HepG2 (cell line): ENCODE measurements around the gene NDRG2. TPM values are rescaled to one million over a fixed set of nuclear protein-coding genes. Genes with fewer than 3 reads are reported as not detected.

Experiments used
- AHR ChIP-seq: IDR thresholded peaks from 2 replicates; pipeline ENCODE4 v1.6.1; 2018; ENCODE audit warnings: missing genetic modification reagents, missing compliant biosample characterization
- HOXA9 ChIP-seq: sonication (generic); formaldehyde crosslinking; IDR thresholded peaks from 2 replicates; pipeline ENCODE4 v1.8.1; 2022; ENCODE audit warnings: missing genetic modification reagents, mild to moderate bottlenecking, moderate library complexity, borderline replicate concordance
- JUN ChIP-seq: sonication (generic); formaldehyde crosslinking; IDR thresholded peaks from 2 replicates; pipeline ENCODE4 v1.4.0; 2020; ENCODE audit warnings: mild to moderate bottlenecking, missing genetic modification reagents
- RCOR2 ChIP-seq: IDR thresholded peaks from 2 replicates; pipeline ENCODE4 v1.6.1; 2016; ENCODE audit warnings: missing biosample characterization, missing genetic modification reagents
- SP2 ChIP-seq: sonication (generic); formaldehyde crosslinking; IDR thresholded peaks from 2 replicates; pipeline ENCODE4 v1.5.1; 2020; ENCODE audit warnings: mild to moderate bottlenecking, missing genetic modification reagents
- XBP1 ChIP-seq: sonication (generic); formaldehyde crosslinking; IDR thresholded peaks from 2 replicates; pipeline ENCODE4 v1.5.0; 2020; ENCODE audit warnings: missing genetic modification reagents
- ZFP36L2 ChIP-seq: sonication (generic); formaldehyde crosslinking; IDR thresholded peaks from 2 replicates; pipeline ENCODE4 v1.4.0; 2020; ENCODE audit warnings: missing genetic modification reagents
- ZNF3 ChIP-seq: IDR thresholded peaks from 2 replicates; pipeline ENCODE4 v1.7.0; 2017; ENCODE audit warnings: inconsistent platforms
- ZNF33B ChIP-seq: sonication (generic); formaldehyde crosslinking; IDR thresholded peaks from 2 replicates; pipeline ENCODE4 v1.5.1; 2020; ENCODE audit warnings: mild to moderate bottlenecking, missing genetic modification reagents
- ZNF343 ChIP-seq: sonication (generic); formaldehyde crosslinking; IDR thresholded peaks from 2 replicates; pipeline ENCODE4 v1.4.0; 2020; ENCODE audit warnings: mild to moderate bottlenecking, missing genetic modification reagents
- ZNF367 ChIP-seq: sonication (generic); formaldehyde crosslinking; IDR thresholded peaks from 2 replicates; pipeline ENCODE4 v1.4.0; 2020; ENCODE audit warnings: missing genetic modification reagents, borderline replicate concordance
- ZNF382 ChIP-seq: sonication (generic); formaldehyde crosslinking; IDR thresholded peaks from 2 replicates; pipeline ENCODE4 v1.5.0; 2020; ENCODE audit warnings: missing genetic modification reagents, mild to moderate bottlenecking, borderline replicate concordance
- ZNF446 ChIP-seq: sonication (generic); formaldehyde crosslinking; IDR thresholded peaks from 2 replicates; pipeline ENCODE4 v1.5.0; 2020; ENCODE audit warnings: mild to moderate bottlenecking, missing genetic modification reagents
- ZNF501 ChIP-seq: sonication (generic); formaldehyde crosslinking; IDR thresholded peaks from 2 replicates; pipeline ENCODE4 v1.5.1; 2020; ENCODE audit warnings: mild to moderate bottlenecking, moderate library complexity, missing genetic modification reagents
- ZNF703 ChIP-seq: sonication (generic); formaldehyde crosslinking; IDR thresholded peaks from 2 replicates; pipeline ENCODE4 v1.5.1; 2020; ENCODE audit warnings: missing genetic modification reagents, mild to moderate bottlenecking, moderate library complexity, borderline replicate concordance
- ZNF709 ChIP-seq: sonication (generic); formaldehyde crosslinking; IDR thresholded peaks from 2 replicates; pipeline ENCODE4 v1.5.0; 2020; ENCODE audit warnings: mild to moderate bottlenecking, missing genetic modification reagents
- ZNF773 ChIP-seq: sonication (generic); formaldehyde crosslinking; IDR thresholded peaks from 2 replicates; pipeline ENCODE4 v1.4.0; 2020; ENCODE audit warnings: missing genetic modification reagents, borderline replicate concordance
- ZSCAN30 ChIP-seq: sonication (generic); formaldehyde crosslinking; IDR thresholded peaks from 2 replicates; pipeline ENCODE4 v1.5.0; 2020; ENCODE audit warnings: mild to moderate bottlenecking, missing genetic modification reagents
- polyA plus RNA-seq, 8 experiments: library from polyadenylated mRNA; depleted of rRNA in 3 of 8; stranded (reverse) in 7 of 8; unstranded in 1 of 8; fragments of >200 nt; fragmentation: Illumina TruSeq in 4 of 8; extraction: Trizol in 4 of 8; gene quantifications; 2 replicates each; pipeline versions ENCODE4 v1.2.1 to v1.2.3, GENCODE V29; 2011 to 2016; ENCODE audit warnings: low read depth in 4 of 8, missing spikeins in 1 of 8, mixed read lengths in 1 of 8; ENCODE audit not compliant: insufficient read depth in 1 of 8
- total RNA-seq, 5 experiments: library from RNA; depleted of rRNA; stranded (reverse); fragments of >200 nt; fragmentation: Illumina TruSeq; extraction: Trizol; gene quantifications; 2 replicates each; pipeline ENCODE4 v1.2.3, GENCODE V29; 2016; ENCODE audit warnings: low read depth in 1 of 5
- TF ChIP-seq, protein P1 (sequence below): IDR thresholded peaks from 2 replicates; pipeline ENCODE4 v1.6.1; 2012; ENCODE audit warnings: inconsistent platforms
- TF ChIP-seq, protein P2 (sequence below): sonication (generic); formaldehyde crosslinking; IDR thresholded peaks from 2 replicates; pipeline ENCODE4 v1.4.0; 2020; ENCODE audit warnings: missing genetic modification reagents, borderline replicate concordance
- TF ChIP-seq, protein P3 (sequence below): sonication (generic); formaldehyde crosslinking; IDR thresholded peaks from 2 replicates; pipeline ENCODE4 v1.4.0; 2020; ENCODE audit warnings: mild to moderate bottlenecking, missing genetic modification reagents
- TF ChIP-seq, protein P4 (sequence below): sonication (generic); formaldehyde crosslinking; IDR thresholded peaks from 2 replicates; pipeline ENCODE4 v1.5.0; 2020; ENCODE audit warnings: mild to moderate bottlenecking, missing genetic modification reagents

The NDRG2 gene
- total and polyA plus RNA-seq, 2 of the 13 experiments (the other 11 are each of a cell fraction or from before 2014, with no cell fraction given): 27.2 to 189 TPM

DNA sequence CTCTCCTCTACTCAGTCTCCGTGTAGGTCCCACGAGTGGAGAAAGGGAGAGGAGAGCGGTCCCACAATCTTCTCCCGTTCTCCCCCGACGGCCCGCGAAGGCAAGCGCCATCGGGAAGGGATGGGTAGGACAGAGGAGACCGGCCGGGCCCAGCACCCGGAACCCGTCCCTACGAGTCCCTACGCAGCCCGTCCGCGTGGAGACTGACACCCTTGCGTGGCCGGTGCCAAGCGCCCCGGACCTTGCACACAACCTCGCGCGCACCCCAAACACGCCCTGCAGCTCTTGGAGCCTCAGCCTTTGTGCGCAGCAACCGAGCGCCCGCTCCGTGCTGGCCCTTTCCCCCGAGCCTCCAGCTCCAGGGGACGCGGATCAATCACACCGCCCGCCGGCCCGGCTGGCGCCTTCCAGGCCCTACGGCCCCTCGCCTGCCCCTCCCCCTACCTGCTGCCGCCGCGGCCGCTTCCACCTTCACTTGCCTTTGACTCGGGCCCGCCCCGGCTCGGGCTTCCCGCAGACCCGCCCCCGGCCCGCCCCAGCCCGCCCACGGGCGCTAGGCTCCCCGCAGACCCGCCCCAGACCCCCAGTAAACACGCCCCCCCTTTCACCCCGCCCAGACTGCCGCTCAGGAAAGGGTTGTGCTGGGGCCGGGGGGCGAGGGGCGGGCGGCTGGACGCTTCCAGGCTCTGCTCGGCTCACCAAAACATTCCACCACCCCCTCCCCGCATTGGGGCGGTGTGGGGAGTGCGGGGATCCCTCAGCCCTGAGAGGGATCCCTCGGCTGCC is at the start of gene NDRG2 (continued):
- TF ChIP-seq ZNF773 (CRISPR knock-in tag) (peak; percentile 64; the same call in 1 of the 2 replicates), ZNF382 (CRISPR knock-in tag) (no peak), AHR (CRISPR knock-in tag) (peak; percentile 39; the same call in 1 of the 2 replicates), ZNF446 (CRISPR knock-in tag) (peak; percentile 92), ZFP36L2 (CRISPR knock-in tag) (no peak), JUN (no peak), RCOR2 (CRISPR knock-in tag) (no peak), ZNF367 (CRISPR knock-in tag) (peak; percentile 73; the same call in 1 of the 2 replicates), HOXA9 (CRISPR knock-in tag) (peak; percentile 62; the same call in 1 of the 2 replicates), XBP1 (CRISPR knock-in tag) (no peak), ZNF501 (CRISPR knock-in tag) (0 out of 2 replicates have a peak, but pooled peaks have one; percentile 2), ZSCAN30 (CRISPR knock-in tag) (0 out of 2 replicates have a peak, but pooled peaks have one; percentile 76), ZNF3 (CRISPR knock-in tag) (peak; percentile 36; the same call in 1 of the 2 replicates), ZNF33B (CRISPR knock-in tag) (no peak), ZNF709 (CRISPR knock-in tag) (0 out of 2 replicates have a peak, but pooled peaks have one; percentile 12), ZNF343 (peak; percentile 34; the same call in 1 of the 2 replicates), ZNF703 (CRISPR knock-in tag) (no peak), SP2 (CRISPR knock-in tag) (no peak; the same call in 1 of the 2 replicates)
- TF ChIP-seq, protein P1, sequence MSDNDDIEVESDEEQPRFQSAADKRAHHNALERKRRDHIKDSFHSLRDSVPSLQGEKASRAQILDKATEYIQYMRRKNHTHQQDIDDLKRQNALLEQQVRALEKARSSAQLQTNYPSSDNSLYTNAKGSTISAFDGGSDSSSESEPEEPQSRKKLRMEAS: peak; percentile 65
- TF ChIP-seq, protein P2, sequence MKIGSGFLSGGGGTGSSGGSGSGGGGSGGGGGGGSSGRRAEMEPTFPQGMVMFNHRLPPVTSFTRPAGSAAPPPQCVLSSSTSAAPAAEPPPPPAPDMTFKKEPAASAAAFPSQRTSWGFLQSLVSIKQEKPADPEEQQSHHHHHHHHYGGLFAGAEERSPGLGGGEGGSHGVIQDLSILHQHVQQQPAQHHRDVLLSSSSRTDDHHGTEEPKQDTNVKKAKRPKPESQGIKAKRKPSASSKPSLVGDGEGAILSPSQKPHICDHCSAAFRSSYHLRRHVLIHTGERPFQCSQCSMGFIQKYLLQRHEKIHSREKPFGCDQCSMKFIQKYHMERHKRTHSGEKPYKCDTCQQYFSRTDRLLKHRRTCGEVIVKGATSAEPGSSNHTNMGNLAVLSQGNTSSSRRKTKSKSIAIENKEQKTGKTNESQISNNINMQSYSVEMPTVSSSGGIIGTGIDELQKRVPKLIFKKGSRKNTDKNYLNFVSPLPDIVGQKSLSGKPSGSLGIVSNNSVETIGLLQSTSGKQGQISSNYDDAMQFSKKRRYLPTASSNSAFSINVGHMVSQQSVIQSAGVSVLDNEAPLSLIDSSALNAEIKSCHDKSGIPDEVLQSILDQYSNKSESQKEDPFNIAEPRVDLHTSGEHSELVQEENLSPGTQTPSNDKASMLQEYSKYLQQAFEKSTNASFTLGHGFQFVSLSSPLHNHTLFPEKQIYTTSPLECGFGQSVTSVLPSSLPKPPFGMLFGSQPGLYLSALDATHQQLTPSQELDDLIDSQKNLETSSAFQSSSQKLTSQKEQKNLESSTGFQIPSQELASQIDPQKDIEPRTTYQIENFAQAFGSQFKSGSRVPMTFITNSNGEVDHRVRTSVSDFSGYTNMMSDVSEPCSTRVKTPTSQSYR (CRISPR knock-in tag): peak; percentile 98
- TF ChIP-seq, protein P3, sequence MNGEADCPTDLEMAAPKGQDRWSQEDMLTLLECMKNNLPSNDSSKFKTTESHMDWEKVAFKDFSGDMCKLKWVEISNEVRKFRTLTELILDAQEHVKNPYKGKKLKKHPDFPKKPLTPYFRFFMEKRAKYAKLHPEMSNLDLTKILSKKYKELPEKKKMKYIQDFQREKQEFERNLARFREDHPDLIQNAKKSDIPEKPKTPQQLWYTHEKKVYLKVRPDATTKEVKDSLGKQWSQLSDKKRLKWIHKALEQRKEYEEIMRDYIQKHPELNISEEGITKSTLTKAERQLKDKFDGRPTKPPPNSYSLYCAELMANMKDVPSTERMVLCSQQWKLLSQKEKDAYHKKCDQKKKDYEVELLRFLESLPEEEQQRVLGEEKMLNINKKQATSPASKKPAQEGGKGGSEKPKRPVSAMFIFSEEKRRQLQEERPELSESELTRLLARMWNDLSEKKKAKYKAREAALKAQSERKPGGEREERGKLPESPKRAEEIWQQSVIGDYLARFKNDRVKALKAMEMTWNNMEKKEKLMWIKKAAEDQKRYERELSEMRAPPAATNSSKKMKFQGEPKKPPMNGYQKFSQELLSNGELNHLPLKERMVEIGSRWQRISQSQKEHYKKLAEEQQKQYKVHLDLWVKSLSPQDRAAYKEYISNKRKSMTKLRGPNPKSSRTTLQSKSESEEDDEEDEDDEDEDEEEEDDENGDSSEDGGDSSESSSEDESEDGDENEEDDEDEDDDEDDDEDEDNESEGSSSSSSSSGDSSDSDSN (CRISPR knock-in tag): peak; percentile 90
- TF ChIP-seq, protein P4, sequence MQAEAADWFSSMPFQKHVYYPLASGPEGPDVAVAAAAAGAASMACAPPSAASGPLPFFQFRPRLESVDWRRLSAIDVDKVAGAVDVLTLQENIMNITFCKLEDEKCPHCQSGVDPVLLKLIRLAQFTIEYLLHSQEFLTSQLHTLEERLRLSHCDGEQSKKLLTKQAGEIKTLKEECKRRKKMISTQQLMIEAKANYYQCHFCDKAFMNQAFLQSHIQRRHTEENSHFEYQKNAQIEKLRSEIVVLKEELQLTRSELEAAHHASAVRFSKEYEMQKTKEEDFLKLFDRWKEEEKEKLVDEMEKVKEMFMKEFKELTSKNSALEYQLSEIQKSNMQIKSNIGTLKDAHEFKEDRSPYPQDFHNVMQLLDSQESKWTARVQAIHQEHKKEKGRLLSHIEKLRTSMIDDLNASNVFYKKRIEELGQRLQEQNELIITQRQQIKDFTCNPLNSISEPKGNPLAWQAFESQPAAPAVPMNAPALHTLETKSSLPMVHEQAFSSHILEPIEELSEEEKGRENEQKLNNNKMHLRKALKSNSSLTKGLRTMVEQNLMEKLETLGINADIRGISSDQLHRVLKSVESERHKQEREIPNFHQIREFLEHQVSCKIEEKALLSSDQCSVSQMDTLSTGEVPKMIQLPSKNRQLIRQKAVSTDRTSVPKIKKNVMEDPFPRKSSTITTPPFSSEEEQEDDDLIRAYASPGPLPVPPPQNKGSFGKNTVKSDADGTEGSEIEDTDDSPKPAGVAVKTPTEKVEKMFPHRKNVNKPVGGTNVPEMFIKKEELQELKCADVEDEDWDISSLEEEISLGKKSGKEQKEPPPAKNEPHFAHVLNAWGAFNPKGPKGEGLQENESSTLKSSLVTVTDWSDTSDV (CRISPR knock-in tag): no peak
